Tibial nerve (tissue), 4 donors: ENCODE results near the gene TIRAP. TPM values are rescaled to one million over a fixed set of nuclear protein-coding genes. Genes with fewer than 3 reads are reported as not detected.

Experiments
- DNase-seq, 2 donors: peaks; one replicate each; pipeline ENCODE4 v3.0.0-alpha.2; 2019; ENCODE audit warnings: low spot score in 2 of 2
- H3K27ac ChIP-seq, 4 donors: fragments of 200-600 bp; sonication (generic) in 3 of 4; one replicate each; pipeline ENCODE4 v1.5.1; 2017 to 2019; ENCODE audit warnings: mild to moderate bottlenecking in 1 of 4
- H3K27me3 ChIP-seq, 2 donors: fragments of 200-600 bp; sonication (generic) in 1 of 2; one replicate each; pipeline versions ENCODE4 v1.5.1 to v1.6.0; 2017 to 2019
- H3K36me3 ChIP-seq, 3 donors: fragments of 200-600 bp; sonication (generic); one replicate each; pipeline ENCODE4 v1.5.1; 2018 to 2019
- H3K4me1 ChIP-seq, 4 donors: fragments of 200-600 bp; sonication (generic) in 3 of 4; one replicate each; pipeline ENCODE4 v1.5.1; 2017 to 2019
- H3K4me3 ChIP-seq, 4 donors: fragments of 200-600 bp; sonication (generic) in 3 of 4; one replicate each; pipeline ENCODE4 v1.5.1; 2017 to 2019; ENCODE audit warnings: mild to moderate bottlenecking in 1 of 4, moderate library complexity in 1 of 4
- H3K9me3 ChIP-seq, 4 donors: fragments of 200-600 bp; sonication (generic) in 3 of 4; one replicate each; pipeline ENCODE4 v1.5.1; 2017 to 2019
- EP300 ChIP-seq, 2 donors: sonication (generic); formaldehyde crosslinking; IDR thresholded peaks; one replicate each; pipeline ENCODE4 v1.6.1; 2017; ENCODE audit warnings: antibody characterized with exemption in 2 of 2, mild to moderate bottlenecking in 1 of 2
- POLR2A ChIP-seq, 2 donors: fragments of 450-650 bp; IDR thresholded peaks; one replicate each; pipeline ENCODE4 v1.6.1; 2017; ENCODE audit warnings: antibody characterized with exemption in 2 of 2, mild to moderate bottlenecking in 2 of 2, moderate library complexity in 2 of 2
- WGBS, 2 donors: methylation state at CpG; one replicate each; pipeline ENCODE4 v1.1.5; 2018; 5-methylcytosine and 5-hydroxymethylcytosine counted together
- total RNA-seq, 4 donors: library from RNA; depleted of rRNA; stranded (reverse); fragments of >200 nt; gene quantifications; one replicate each; pipeline ENCODE4 v1.1.0, GENCODE V29; 2016
- TF ChIP-seq, protein P1 (sequence below), 5 experiments: fragments of 200-600 bp in 3 of 5; fragments of 450-650 bp in 2 of 5; sonication (generic) in 3 of 5; IDR thresholded peaks; one replicate each; pipeline ENCODE4 v1.5.1; 2016 to 2019; ENCODE audit warnings: antibody characterized with exemption in 5 of 5, mild to moderate bottlenecking in 3 of 5, moderate library complexity in 2 of 5

Gene TIRAP
- total RNA-seq, 4 donors from 2014 or later, result 13.8 to 16.3 (median 14.6) TPM

DNA sequence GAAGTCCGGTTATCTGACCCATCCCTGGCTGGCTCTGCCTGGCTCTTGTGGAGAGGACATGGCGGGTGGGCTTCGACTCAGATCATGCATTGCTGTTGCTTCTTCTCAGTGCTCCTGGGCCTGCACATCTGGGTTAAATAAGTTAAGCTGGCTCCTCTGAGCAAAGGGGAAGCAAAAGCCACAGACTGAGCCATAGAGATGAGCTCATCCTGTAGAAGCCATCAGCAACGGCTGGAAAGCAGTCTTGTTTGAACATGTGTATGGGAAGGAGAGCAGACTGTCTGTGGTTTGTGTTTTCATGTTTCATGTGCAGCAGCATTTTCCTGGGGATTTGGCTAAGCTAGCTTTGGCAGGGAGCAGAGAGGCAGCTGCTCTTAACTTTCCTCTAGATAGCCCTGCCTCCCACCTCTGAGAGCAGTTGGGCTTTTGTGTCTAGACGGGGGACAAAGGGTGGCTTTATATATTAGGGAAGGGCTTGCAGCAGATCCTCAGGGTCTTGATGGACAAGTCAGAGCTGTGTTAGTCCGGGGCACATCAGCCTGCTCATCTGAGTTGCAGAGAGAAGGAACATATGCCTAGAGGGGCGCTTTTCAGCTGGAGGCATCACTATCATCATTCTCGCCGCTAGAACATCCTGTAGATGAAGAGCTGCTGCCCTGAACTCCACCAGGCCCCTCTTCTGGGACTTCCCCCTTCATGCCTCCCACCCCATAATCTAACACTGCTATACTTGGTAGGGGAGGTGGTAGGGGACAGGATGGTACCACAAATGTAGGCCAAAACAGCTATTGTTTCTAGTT, 35.9 kb downstream of the TIRAP start:
- Histone ChIP-seq H3K27me3 (no peaks in the 10 kb centered on the region), H3K36me3 (peaks cover 0 to 13% (median 0%) of the 10 kb centered on the region in 3 donors), H3K4me3 (peak overlapping the region in 2 of 4 donors; percentile 8 to 25), H3K4me1 (peaks cover 0 to 34% (median 21%) of the 10 kb centered on the region in 4 donors), H3K9me3 (no peaks in the 10 kb centered on the region), H3K27ac (peak overlapping the region; percentile 64 to 96 (median 79))
- WGBS, 2 donors, result 31 to 40% methylated on average over 6 to 9 of the region's 9 CpGs
- TF ChIP-seq EP300 (IDR thresholded peaks at IDR 0.05), result no peak
- TF ChIP-seq POLR2A (IDR thresholded peaks at IDR 0.05), result no peak
- TF ChIP-seq, protein P1, sequence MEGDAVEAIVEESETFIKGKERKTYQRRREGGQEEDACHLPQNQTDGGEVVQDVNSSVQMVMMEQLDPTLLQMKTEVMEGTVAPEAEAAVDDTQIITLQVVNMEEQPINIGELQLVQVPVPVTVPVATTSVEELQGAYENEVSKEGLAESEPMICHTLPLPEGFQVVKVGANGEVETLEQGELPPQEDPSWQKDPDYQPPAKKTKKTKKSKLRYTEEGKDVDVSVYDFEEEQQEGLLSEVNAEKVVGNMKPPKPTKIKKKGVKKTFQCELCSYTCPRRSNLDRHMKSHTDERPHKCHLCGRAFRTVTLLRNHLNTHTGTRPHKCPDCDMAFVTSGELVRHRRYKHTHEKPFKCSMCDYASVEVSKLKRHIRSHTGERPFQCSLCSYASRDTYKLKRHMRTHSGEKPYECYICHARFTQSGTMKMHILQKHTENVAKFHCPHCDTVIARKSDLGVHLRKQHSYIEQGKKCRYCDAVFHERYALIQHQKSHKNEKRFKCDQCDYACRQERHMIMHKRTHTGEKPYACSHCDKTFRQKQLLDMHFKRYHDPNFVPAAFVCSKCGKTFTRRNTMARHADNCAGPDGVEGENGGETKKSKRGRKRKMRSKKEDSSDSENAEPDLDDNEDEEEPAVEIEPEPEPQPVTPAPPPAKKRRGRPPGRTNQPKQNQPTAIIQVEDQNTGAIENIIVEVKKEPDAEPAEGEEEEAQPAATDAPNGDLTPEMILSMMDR (IDR thresholded peaks at IDR 0.05), result no peak
- DNase-seq, result peak in 1 of 2 donors; percentile 61

DNA sequence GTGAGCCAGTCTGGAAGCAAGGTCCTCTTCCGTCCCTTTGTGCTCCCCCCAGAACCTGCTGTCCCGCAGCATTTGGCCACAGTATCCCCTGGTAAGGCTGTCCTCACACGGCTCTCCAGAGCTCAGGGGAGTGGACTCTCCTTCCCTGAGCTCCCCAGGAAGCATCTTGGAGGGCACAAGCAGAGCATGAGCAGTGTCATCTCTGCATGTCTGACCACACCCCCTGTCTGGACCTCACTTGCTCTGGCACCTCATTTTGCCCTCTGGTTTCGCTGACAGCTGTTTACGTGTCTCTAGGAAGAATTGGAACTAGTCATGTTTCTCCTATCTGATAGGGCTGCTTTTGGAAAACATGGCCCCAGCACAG, 36.5 kb downstream of the TIRAP start:
- Histone ChIP-seq H3K27ac (peak overlapping the region; percentile 64 to 96 (median 79)), H3K36me3 (peaks cover 0 to 11% (median 0%) of the 10 kb centered on the region in 3 donors), H3K9me3 (no peaks in the 10 kb centered on the region), H3K4me1 (peaks cover 0 to 34% (median 21%) of the 10 kb centered on the region in 4 donors), H3K27me3 (no peaks in the 10 kb centered on the region), H3K4me3 (no peak overlapping the region)
- no peak for DNase-seq
- TF ChIP-seq POLR2A (IDR thresholded peaks at IDR 0.05), result no peak
- TF ChIP-seq, protein P1 (IDR thresholded peaks at IDR 0.05), result no peak
- TF ChIP-seq EP300 (IDR thresholded peaks at IDR 0.05), result no peak
- 66 to 71% methylated on average over 5 of the region's 5 CpGs for WGBS, 2 donors

DNA sequence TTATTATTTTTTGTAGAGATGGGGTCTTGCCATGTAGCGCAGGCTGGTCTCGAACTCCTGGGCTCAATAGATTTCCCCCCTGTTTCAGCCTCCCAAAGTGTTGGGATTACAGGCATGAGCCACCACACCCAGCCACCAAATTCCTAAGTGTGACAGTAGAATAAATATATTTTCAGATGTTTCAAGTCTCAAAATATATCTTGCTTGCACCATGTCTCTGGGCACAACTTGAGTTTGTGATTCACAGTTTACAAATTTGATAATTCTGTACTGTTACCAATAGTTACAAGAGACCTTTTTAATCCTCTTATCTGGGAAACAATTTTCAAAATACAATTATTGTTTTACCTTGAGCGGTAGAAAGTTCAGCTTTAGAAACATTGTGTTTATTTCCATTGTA, 40.1 kb downstream of the TIRAP start:
- 94 to 97% methylated on average over 3 of the region's 3 CpGs for WGBS, 2 donors
- Histone ChIP-seq H3K4me1 (peaks cover 0 to 31% (median 14%) of the 10 kb centered on the region in 4 donors), H3K4me3 (no peak overlapping the region), H3K9me3 (no peaks in the 10 kb centered on the region), H3K27ac (no peak overlapping the region), H3K36me3 (peaks cover 0 to 7% (median 0%) of the 10 kb centered on the region in 3 donors), H3K27me3 (no peaks in the 10 kb centered on the region)
- no peak for DNase-seq
- TF ChIP-seq, protein P1 (IDR thresholded peaks at IDR 0.05), result no peak

DNA sequence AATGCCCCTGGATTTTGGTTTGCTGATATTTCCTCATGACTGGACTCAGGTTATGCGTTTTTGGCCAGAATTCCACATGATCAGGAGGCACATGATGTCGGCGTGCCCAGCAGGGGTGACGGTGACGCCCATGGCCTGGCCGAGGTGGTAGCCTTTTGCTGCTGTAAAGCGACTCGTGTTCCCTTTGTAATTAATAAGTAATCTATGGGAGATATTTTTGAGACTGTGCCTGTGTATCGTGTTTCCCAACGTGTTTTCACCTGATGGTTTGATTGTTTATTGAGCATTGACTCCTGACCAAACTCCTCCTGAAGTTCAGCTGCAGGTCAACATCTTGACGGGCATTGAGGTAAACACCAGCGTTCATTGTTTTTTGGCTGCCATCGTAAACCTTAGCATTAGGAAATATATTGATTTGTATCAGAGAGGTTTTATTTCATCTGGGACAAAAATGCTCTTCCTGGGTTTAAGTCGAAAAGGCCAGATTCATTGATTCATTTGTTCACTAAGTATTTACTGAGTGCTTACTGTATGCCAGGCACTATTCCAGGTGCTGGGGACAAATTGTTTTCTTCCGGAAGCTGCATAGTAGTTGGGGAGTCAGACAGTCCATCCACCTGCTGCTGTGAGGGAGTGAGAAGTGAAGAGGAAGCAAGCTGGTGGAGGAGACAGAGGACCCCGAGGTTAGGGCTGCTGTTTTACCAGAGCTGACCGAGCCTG, 44.5 kb downstream of the TIRAP start:
- H3K4me1 ChIP-seq, result peaks cover 0 to 46% (median 9%) of the 10 kb centered on the region in 4 donors
- no peak overlapping the region for H3K4me3 ChIP-seq
- H3K27me3 ChIP-seq, result no peaks in the 10 kb centered on the region
- no peak for TF ChIP-seq EP300 (IDR thresholded peaks at IDR 0.05)
- TF ChIP-seq, protein P1 (IDR thresholded peaks at IDR 0.05), result no peak
- no peak for TF ChIP-seq POLR2A (IDR thresholded peaks at IDR 0.05)
- no peaks in the 10 kb centered on the region for H3K9me3 ChIP-seq
- 79 to 84% methylated on average over 17 of the region's 17 CpGs for WGBS, 2 donors
- peak overlapping the region in 1 of 4 donors; percentile 66 for H3K27ac ChIP-seq
- no peak for DNase-seq
- peaks cover 0 to 22% (median 0%) of the 10 kb centered on the region in 3 donors for H3K36me3 ChIP-seq

DNA sequence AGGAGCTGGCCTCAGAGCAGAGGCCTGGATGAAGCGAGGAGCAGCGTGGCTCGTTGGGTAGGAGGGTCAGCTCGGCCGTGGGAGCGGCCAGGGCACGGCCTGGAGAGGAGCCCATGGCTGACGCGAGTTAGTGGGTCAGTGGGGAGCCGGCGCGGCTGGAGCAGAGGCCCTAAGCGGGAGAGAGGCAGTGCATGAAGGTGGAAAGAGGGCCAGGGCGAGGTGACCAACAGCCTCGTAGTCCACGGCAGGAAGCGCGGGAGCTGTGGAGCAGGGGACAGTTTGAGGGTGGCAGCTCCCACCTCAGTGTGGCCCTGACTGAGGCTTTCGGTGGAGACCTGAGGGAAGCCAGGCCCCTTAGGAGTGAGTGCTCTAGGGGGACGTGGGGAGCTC, 45.1 kb downstream of the TIRAP start:
- Histone ChIP-seq H3K9me3 (no peaks in the 10 kb centered on the region), H3K4me3 (no peak overlapping the region), H3K4me1 (peaks cover 0 to 48% (median 9%) of the 10 kb centered on the region in 4 donors), H3K27ac (peak overlapping the region in 2 of 4 donors; percentile 52 to 66), H3K36me3 (peaks cover 0 to 25% (median 0%) of the 10 kb centered on the region in 3 donors), H3K27me3 (no peaks in the 10 kb centered on the region)
- TF ChIP-seq, protein P1 (IDR thresholded peaks at IDR 0.05), result no peak
- TF ChIP-seq EP300 (IDR thresholded peaks at IDR 0.05) (no peak), POLR2A (IDR thresholded peaks at IDR 0.05) (no peak)
- DNase-seq, result no peak
- 54 to 59% methylated on average over 20 of the region's 20 CpGs for WGBS, 2 donors
